GM19467 (cell line): ENCODE data around the gene ABHD17A.

Experiments
- ATAC-seq: cut with Tn5 transposase; IDR thresholded peaks from one replicate; pipeline ENCODE4 v1.9.1; 2021; ENCODE audit warnings: mild to moderate bottlenecking, moderate library complexity; ENCODE audit not compliant: unreplicated experiment

The ABHD17A gene

GRCh38 chr19:1865172-1866010 is 19.9 kb downstream of the ABHD17A start:
- no peak for ATAC-seq

DNA sequence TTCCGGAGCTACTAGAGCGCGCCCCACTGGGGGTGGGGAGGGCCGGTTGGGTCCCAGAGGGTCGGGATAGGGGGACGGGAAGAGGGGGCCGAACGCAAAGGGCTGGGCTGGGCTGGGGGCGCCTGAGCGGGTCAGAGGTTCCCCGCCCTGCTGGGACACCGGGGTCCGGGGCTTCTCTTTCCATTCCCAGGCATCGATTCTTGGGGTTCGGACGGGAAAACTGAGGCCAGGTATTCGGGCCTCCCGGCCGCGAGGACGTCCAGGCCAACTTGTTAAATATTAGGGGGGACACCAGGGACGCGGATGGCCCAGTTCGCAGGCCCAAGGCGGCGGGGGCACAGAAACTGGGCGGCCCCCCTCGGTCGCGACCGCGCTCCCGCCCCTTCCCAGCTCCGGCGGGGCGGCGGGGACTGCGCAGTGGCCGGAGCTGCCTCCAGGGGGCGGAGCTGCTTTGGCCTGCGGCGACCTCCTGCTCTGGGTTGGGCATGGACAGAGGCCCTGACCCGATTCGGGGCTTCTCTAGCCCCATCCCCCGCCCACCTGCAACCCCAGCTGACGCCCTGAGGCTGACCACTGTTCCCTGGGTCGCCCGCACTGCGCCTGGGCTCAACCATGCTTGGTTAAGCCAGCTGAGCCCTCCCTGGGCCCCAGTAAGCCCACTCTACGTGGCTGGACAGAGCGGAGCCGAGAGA is 20.7 kb downstream of the ABHD17A start:
- no peak for ATAC-seq

DNA sequence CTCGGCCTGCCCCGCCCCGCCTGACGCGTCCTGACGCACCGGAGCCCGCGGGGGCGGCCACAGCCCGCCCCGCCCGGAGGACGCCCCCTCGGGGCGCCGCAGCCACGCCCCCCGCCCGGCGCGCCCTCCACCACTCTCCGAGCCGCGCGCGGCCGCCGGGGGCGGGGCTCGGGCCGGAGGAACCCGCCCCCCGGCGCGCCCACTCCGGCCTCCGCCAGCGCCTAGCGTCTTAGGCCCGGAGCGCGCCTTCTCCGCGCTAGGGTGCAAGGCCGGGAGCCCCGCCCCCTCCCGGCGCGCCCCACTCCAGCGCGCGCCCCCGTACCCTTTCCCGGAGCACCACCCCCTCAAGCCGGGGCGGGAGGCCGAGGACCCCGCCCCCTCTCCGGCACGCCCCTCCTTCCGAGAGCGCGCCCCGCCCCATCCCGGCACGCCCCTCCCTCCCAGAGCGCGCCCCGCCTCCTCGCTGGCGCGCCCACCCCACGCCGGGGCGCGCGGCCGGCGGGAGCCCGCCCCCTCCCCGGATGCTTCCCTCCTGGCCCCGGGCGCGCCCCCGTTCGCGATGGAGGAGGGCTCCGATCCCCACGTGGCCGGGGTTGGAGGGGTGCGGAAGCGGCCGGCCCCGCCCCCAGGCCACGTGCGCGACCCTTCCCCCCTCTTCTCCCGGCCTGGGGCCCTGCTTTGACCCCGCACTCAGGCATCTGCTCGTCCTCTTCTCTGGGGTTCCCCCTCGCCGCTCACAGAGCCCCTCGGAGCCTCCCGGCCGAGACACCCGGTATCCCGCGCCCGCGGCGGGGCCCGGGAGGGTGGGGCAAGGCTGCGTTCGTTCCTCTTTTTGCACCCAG is 21.4 kb downstream of the ABHD17A start:
- ATAC-seq = peak; percentile 62

DNA sequence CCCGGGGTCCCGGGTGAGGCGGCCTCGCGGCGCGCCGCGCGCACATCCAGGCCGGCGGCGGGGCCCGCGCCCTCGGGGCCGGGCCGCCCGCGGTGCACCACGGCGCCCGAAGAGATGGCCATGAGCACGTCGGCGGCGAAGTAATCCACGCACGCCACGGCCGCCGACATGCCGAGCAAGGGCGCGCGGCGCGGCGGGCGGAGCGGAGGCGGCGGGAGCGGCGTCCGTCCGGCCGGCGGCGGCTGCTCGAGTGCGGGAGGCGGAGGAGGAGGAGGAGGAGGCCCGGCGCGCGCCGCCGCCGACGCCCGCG is 22.0 kb downstream of the ABHD17A start, which contains the start of gene KLF16:
TSS of gene KLF16 (minus strand) at position 252 of the 310 bp plus-strand sequence. CDS start at position 170, 82 bp downstream.
- no peak for ATAC-seq

DNA sequence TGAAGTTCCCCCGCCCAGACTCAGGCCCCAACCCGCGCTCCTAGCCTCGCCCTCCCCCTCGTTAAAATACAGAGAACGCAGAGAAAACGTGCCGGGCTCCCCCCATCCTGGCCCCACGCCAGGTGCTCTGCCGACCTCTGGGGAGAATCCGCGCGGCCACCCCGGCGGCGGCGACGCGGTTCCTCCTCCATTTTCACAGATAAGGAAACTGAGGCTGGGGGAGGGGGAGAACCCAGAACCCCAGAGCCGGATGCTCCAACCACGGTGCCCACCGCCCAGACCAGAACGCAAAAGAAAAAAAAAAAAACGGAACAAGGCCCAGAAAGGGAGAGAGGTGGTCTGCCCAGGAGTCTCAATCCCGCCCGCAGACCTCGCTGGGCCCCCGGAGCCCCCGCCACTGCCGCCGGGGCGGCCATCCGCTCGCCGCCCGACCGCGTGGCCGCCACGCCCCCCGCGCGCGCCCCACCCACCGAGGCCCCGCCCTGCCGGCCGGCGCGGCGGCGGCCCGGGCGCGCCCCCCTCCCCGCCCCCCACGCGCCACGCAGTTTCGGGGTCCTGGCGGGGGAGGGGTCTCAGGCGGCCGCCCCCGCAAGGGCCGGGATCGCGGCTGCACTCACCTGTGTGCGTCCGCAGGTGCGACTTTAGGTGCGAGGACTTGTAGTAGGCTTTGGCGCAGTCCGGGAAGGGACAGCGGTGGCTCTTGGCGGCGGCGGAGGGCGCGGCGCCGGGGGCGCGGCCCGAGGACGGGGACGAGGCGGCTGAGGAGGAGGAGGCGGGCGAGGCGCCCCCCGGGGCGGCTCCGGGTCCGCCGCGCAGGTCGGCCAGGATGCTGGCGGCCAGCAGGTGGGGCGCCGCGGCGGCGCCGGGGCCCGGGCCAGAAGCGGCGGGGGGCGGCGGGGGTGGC is 22.6 kb downstream of the ABHD17A start:
- ATAC-seq = no peak

- no peak for ATAC-seq
These were observed 23.2 kb downstream of the ABHD17A start for GRCh38 chr19:1862068-1862423.

- ATAC-seq = no peak
These were observed 23.7 kb downstream of the ABHD17A start for GRCh38 chr19:1861599-1862031.

GRCh38 chr19:1860821-1861598 is 24.3 kb downstream of the ABHD17A start:
- ATAC-seq = no peak

DNA sequence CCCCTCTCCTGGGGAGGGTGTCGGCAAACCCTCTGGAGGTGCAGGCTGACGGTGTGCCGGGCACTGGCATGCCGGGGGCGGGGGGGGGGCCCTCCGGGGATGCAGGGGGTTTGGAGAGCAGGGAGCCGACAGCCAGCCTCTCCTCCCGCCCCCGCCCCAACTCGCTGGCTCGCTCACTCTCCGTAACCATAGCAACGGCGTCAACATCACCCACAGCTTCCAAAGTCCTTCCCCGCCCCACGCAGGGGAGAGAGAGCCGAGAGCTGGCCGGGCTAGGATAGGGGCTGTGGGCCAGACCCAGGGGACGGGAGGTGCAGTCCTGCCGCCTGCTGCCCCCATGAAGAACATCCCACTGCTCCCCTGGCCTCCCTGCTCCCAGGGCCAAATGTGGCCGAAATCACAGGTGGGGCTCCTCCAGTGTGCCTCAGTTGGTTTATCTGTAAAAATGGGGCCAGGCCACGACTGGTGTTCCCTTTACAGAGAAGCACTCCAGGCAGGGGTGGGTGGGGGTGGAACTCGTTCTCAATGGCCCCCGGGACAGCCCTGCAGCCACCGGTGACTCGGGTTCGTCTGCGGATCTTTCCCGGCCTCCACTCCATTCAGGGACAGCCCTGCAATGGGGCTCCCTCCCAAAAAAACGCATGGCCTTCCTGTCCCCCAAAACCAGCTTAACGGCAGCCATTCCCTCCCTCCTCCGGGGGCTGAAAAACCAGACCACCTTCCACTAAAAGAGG is 25.1 kb downstream of the ABHD17A start:
- ATAC-seq = no peak

GRCh38 chr19:1859331-1859781 is 25.9 kb downstream of the ABHD17A start:
- ATAC-seq = no peak

DNA sequence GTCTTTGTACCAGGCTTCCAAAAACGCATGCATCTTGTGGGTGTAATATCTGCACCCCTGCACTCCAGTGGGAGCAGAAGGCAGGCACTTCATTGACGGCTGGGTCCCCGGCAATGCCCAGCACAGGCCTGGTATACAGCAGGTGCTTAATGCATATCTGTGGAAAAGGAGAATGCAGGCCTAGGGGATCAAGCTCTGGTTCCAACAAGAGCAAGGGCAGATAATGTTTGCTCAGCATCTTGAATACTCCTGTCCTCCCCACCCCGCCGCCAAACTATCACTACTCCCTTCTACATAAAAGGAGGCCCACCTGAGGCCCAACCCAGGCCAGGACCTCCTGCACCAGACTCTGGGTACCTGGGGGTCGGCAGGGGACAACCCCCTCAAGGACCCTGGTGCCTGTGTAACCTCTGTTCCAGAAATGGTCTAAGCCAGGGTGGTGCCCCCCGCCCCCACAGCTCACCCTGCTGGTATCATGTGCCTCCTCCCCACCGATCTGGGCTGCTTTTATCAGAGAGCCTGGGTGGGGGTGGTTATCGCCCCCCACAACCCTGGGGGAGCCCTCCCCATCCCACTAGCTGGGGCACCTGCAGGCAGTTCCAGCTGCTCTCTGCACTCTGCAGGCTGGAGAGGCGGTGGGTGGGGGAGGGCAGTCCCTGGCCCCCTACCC is 26.7 kb downstream of the ABHD17A start:
- ATAC-seq = no peak

GRCh38 chr19:1857648-1858326 is 27.5 kb downstream of the ABHD17A start:
- ATAC-seq = no peak

DNA sequence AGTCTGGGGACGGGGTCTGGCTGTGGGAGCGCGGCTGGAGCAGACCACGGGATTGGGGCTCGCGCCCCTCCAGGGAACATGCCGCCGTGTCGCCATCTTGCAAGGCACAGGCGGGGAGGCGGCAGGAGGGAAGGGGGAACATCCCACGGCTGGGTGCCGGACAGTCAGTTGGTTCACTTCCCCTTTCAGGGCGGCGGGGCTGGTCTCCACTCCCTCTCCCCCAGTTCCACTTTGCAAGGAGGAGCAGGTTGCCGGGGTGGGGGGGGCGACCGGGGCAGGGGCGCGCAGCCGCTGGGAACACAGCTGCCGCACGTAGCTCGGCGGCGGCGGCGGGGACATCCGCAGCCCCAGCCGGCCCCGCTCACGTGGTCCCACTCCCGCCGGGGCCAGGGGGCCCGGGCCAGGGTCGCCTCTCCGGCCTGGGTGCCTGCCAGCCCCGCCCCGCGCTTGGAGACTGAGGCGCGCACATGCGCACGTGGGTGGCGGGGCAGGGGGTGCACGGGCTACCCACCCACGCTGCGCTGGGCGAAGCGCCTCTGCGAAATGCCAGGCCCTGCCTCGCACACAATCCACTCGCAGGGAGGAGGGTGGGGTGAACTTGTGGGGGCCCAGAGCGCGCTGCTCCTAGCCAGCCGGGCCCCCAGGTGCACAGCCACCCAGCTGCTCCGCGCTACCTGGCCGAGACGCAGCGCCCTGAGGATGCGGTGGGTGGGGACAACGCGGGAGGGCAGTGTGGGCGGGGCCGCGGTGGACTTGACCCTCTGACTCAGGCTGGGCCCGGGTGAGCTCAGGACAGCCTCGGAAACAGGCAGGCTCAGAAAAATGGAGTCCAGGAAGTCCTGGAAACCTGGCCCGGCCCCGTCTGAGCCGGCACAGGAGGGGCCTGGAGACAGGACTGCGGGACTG is 28.3 kb downstream of the ABHD17A start:
- no peak for ATAC-seq

DNA sequence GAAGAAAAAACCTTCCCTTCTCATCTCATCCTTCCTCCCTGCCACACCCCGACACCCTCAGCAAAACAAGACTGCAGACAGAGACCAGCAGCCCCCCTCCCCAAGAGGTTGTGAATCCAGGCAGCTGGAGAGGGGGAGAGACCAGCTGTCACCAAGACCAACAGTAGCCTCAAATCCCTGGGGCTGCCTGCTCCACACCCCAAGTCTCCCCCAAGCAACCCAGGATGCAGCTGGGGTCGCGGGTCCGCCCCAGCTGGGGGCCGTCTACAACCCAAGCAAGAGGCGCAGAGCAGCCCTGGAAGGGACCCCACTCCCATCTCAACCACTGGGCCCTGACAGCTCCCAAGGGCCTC is 29.0 kb downstream of the ABHD17A start:
- no peak for ATAC-seq

GRCh38 chr19:1855828-1856255 is 29.5 kb downstream of the ABHD17A start:
- ATAC-seq = no peak

GRCh38 chr19:1855040-1855827 is 30.1 kb downstream of the ABHD17A start:
- no peak for ATAC-seq
